OCI-LY1 (cell line): Measurements from ENCODE around the gene C16orf95.

Experiments used
- CTCF ChIP-seq: fragments of 200-600 bp; sonication (generic), shearing (Covaris generic); IDR thresholded peaks from 2 replicates; pipeline ENCODE4 v1.5.1; 2017; ENCODE audit warnings: mild to moderate bottlenecking, antibody characterized with exemption, low read length, moderate library complexity, mixed read lengths
- EZH2 ChIP-seq: fragments of 200-600 bp; sonication (generic), shearing (Covaris generic); IDR thresholded peaks from 2 replicates; pipeline ENCODE4 v1.8.0; 2017; ENCODE audit warnings: borderline replicate concordance, mixed run types, mild to moderate bottlenecking, antibody characterized with exemption, low read length, moderate library complexity, mixed read lengths

- TF ChIP-seq CTCF = no peak
- no peak for TF ChIP-seq EZH2
These were observed 63.7 kb downstream of the C16orf95 start for GRCh38 chr16:87253536-87253935.
